Endothelial cell (in vitro differentiated cells): ENCODE measurements around the gene HSD17B12. TPM values are rescaled to one million over a fixed set of nuclear protein-coding genes. Genes with fewer than 3 reads are reported as not detected.
"Not testable (repeated sequence)": the region's sequence is repeated elsewhere in the genome, so short reads cannot be mapped to it uniquely, and the experiment has no call there.

ENCODE experiments used
- DNase-seq: peaks from one replicate; pipeline ENCODE4 v3.0.0; 2021; ENCODE audit warnings: low spot score
- H3K27ac Mint-ChIP-seq: one replicate; pipeline ENCODE4 v1.8.0; 2021; ENCODE audit warnings: mixed read lengths, inconsistent platforms; ENCODE audit not compliant: unreplicated experiment
- H3K27me3 Mint-ChIP-seq: one replicate; pipeline ENCODE4 v1.8.0; 2021; ENCODE audit warnings: mild to moderate bottlenecking, moderate library complexity, mixed read lengths, inconsistent platforms; ENCODE audit not compliant: unreplicated experiment
- H3K36me3 Mint-ChIP-seq: one replicate; pipeline ENCODE4 v1.8.0; 2021; ENCODE audit warnings: mild to moderate bottlenecking, low read depth, mixed read lengths, inconsistent platforms; ENCODE audit not compliant: unreplicated experiment
- H3K4me1 Mint-ChIP-seq: one replicate; pipeline ENCODE4 v1.8.0; 2021; ENCODE audit warnings: mild to moderate bottlenecking, mixed read lengths, inconsistent platforms; ENCODE audit not compliant: unreplicated experiment
- H3K4me3 Mint-ChIP-seq: one replicate; pipeline ENCODE4 v1.8.0; 2021; ENCODE audit warnings: mild to moderate bottlenecking, mixed read lengths, inconsistent platforms; ENCODE audit not compliant: unreplicated experiment
- H3K9me3 Mint-ChIP-seq: one replicate; pipeline ENCODE4 v1.8.0; 2021; ENCODE audit warnings: mixed read lengths, inconsistent platforms; ENCODE audit not compliant: unreplicated experiment
- total RNA-seq: library from RNA; stranded (reverse); fragmentation: NEBNext Ultra II Directional; extraction: Animal tissue kit (Norgen Biotek cat#: 25700); gene quantifications from one replicate; pipeline ENCODE4 v1.2.1, GENCODE V29; 2021; ENCODE audit not compliant: unreplicated experiment
- TF ChIP-seq, protein P1 (sequence below): fragments of 200-600 bp; sonication (generic); IDR thresholded peaks from one replicate; pipeline ENCODE4 v1.5.0; 2021; ENCODE audit warnings: antibody characterized with exemption; ENCODE audit not compliant: unreplicated experiment

HSD17B12 gene
- total RNA-seq, 1 donor from 2014 or later: 110 TPM

DNA sequence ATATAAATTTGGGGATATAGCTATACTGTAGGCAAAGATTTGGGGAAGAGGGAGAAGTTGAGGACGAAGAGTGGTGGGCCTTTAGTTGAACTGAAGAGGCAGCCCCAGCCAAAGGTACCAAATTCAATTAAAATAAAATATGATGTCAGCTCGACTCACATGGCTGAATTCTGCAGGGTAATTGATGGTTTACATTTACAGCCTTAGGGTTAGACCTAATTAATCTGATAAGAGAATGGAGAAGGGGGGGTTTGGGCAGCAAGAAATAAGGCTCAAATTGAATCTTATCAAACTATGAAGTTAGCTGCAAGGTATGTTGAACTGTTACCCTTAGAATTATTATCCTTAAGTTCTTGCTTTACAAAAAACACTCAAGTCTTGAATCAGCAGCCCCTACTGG lies 3.6 kb upstream of the HSD17B12 start:
- Mint-ChIP-seq H3K36me3 (no peaks in the 10 kb centered on the region), H3K4me1 (peaks cover 8% of the 10 kb centered on the region), H3K27ac (no peak overlapping the region), H3K27me3 (peaks cover 6% of the 10 kb centered on the region), H3K9me3 (peaks cover 4% of the 10 kb centered on the region), H3K4me3 (no peak overlapping the region)
- DNase-seq: no peak
- TF ChIP-seq, protein P1, sequence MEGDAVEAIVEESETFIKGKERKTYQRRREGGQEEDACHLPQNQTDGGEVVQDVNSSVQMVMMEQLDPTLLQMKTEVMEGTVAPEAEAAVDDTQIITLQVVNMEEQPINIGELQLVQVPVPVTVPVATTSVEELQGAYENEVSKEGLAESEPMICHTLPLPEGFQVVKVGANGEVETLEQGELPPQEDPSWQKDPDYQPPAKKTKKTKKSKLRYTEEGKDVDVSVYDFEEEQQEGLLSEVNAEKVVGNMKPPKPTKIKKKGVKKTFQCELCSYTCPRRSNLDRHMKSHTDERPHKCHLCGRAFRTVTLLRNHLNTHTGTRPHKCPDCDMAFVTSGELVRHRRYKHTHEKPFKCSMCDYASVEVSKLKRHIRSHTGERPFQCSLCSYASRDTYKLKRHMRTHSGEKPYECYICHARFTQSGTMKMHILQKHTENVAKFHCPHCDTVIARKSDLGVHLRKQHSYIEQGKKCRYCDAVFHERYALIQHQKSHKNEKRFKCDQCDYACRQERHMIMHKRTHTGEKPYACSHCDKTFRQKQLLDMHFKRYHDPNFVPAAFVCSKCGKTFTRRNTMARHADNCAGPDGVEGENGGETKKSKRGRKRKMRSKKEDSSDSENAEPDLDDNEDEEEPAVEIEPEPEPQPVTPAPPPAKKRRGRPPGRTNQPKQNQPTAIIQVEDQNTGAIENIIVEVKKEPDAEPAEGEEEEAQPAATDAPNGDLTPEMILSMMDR: no peak

DNA sequence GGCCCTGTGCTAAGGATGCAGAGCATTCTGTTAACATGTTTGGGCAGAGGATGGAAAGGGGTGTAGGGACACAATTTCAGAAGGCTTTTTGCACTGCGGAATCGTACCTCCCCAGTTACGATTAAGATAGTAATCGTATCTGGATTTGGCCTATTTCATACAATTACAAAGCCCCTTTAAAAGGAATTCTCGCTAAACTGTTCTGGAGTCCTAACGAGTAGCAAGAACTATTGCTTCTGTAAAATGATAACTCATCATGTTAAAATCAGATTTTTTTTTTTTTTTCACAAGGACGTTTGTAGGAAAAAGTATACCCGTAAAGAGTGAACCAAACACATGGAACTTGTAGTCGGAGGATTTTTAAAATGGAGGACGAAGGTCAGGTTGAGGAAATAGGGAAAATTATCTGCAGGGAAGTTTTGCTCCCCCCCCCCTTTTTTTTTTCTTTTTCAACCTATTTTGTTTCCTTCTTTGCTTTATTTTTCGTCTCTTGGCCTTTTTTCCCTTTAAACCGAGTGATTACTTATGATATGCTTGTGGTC lies 934 bp downstream of the HSD17B12 start:
- peak overlapping the region; percentile 98 for H3K27ac Mint-ChIP-seq
- peaks cover 6% of the 10 kb centered on the region for H3K27me3 Mint-ChIP-seq
- TF ChIP-seq, protein P1: no peak
- H3K36me3 Mint-ChIP-seq: peaks cover 6% of the 10 kb centered on the region
- H3K4me3 Mint-ChIP-seq: peak overlapping the region; percentile 98
- H3K9me3 Mint-ChIP-seq: peaks cover 4% of the 10 kb centered on the region
- DNase-seq: no peak
- peaks cover 39% of the 10 kb centered on the region for H3K4me1 Mint-ChIP-seq

DNA sequence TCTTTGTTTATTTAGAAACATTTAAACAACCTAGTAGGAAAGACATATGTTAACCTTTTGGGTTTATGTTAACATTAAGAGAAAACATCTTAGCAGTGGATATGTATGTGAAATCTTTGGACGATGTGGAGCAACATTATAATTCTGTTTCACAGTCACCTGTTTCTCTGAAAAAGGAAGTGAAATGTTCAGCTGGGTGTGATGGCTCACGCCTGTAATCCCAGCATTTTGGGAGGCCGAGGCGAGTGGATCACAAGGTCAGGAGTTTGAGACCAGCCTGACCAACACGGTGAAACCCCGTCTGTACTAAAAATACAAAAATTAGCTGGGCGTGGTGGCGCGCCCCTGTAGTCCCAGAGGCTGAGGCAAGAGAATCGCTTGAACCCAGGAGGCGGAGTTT lies 1.5 kb downstream of the HSD17B12 start:
- Mint-ChIP-seq H3K4me3 (peak overlapping the region; percentile 98), H3K4me1 (peaks cover 42% of the 10 kb centered on the region), H3K27ac (peak overlapping the region; percentile 98)
- not testable (repeated sequence) for DNase-seq, H3K27me3 Mint-ChIP-seq, H3K9me3 Mint-ChIP-seq, H3K36me3 Mint-ChIP-seq

DNA sequence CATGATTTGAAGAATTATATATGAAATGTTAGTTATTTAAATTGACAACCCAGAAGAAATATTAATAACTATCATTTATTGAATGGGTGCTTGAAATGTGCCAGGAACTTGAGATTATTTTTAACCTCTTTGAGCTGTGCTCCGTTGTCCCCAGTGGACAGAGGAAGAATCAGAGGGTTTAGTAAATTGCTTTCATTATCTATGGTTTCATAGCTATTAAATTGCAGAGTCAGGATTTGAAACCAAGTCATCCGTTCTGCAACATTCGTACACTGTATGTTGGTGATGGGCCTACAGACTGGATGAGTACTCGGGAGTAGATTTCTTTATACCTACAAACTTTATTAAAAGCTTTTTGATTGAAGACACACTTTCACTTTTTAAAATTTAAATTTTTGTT lies 4.9 kb downstream of the HSD17B12 start:
- Mint-ChIP-seq H3K36me3 (peaks cover 12% of the 10 kb centered on the region), H3K9me3 (no peaks in the 10 kb centered on the region), H3K4me3 (no peak overlapping the region), H3K27me3 (peaks cover 4% of the 10 kb centered on the region), H3K4me1 (peaks cover 61% of the 10 kb centered on the region), H3K27ac (peak overlapping the region; percentile 68)
- no peak for DNase-seq
- TF ChIP-seq, protein P1: no peak

DNA sequence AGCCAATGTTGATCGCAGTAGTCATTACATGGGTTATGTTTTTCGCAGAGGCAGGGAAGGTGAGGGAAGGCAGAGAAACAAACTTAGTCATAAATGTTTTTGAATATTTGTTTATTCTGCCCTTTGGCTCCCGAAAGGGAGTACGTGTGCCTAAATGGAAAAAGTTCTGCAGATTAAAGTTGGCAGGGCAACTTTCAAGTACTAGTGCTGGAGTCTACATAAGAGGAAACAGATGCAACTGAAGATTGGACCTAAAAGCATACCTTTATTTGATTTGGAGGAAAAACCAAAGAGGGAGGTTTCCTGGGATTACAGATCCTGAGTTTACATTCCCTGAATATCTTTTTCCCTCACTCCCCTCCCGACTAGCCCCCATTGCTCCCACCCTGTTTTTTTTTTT lies 5.7 kb downstream of the HSD17B12 start:
- Mint-ChIP-seq H3K36me3 (peaks cover 12% of the 10 kb centered on the region), H3K27ac (peak overlapping the region; percentile 79), H3K4me3 (peak overlapping the region; percentile 19), H3K4me1 (peaks cover 63% of the 10 kb centered on the region), H3K9me3 (no peaks in the 10 kb centered on the region), H3K27me3 (peaks cover 4% of the 10 kb centered on the region)
- TF ChIP-seq, protein P1: no peak
- DNase-seq: no peak
